Globus pallidus (tissue), 1 donor: Measurements from ENCODE around the gene ITPR1.
"Not testable (repeated sequence)": the region's sequence is repeated elsewhere in the genome, so short reads cannot be mapped to it uniquely, and the experiment has no call there.

Experiments
- DNase-seq: peaks from one replicate; pipeline ENCODE4 v3.0.0-alpha.2; 2015; ENCODE audit warnings: low spot score

The ITPR1 gene

GRCh38 chr3:4758957-4759656 is 266.0 kb downstream of the ITPR1 start:
- no peak for DNase-seq

GRCh38 chr3:4759689-4760312 is 266.7 kb downstream of the ITPR1 start:
- DNase-seq: no peak

- DNase-seq: no peak
Measured at GRCh38 chr3:4761759-4762158, 268.6 kb downstream of the ITPR1 start.

- not testable (repeated sequence) for DNase-seq
Measured at GRCh38 chr3:4762481-4763230, 269.5 kb downstream of the ITPR1 start.

GRCh38 chr3:4763604-4764247 is 270.6 kb downstream of the ITPR1 start:
- DNase-seq: no peak

GRCh38 chr3:4765212-4765611 is 272.1 kb downstream of the ITPR1 start:
- DNase-seq: no peak

- DNase-seq: no peak
Measured at GRCh38 chr3:4766263-4766662, 273.1 kb downstream of the ITPR1 start.

- DNase-seq: no peak
Measured at GRCh38 chr3:4766716-4767499, 273.8 kb downstream of the ITPR1 start.

GRCh38 chr3:4768021-4768420 is 274.9 kb downstream of the ITPR1 start:
- DNase-seq: no peak

GRCh38 chr3:4768521-4768920 is 275.4 kb downstream of the ITPR1 start:
- no peak for DNase-seq

- no peak for DNase-seq
Measured at GRCh38 chr3:4770561-4770960, 277.4 kb downstream of the ITPR1 start.

GRCh38 chr3:4771243-4771642 is 278.1 kb downstream of the ITPR1 start:
- no peak for DNase-seq

- no peak for DNase-seq
Measured at GRCh38 chr3:4772171-4772804, 279.1 kb downstream of the ITPR1 start.

GRCh38 chr3:4772858-4773257 is 279.7 kb downstream of the ITPR1 start:
- DNase-seq: no peak

- DNase-seq: no peak
Measured at GRCh38 chr3:4773583-4773982, 280.4 kb downstream of the ITPR1 start.

- no peak for DNase-seq
Measured at GRCh38 chr3:4774531-4774930, 281.4 kb downstream of the ITPR1 start.

GRCh38 chr3:4776399-4776979 is 283.3 kb downstream of the ITPR1 start:
- no peak for DNase-seq

GRCh38 chr3:4776980-4777581 is 283.9 kb downstream of the ITPR1 start:
- DNase-seq: no peak

- DNase-seq: no peak
Measured at GRCh38 chr3:4778119-4778518, 285.0 kb downstream of the ITPR1 start.

- no peak for DNase-seq
Measured at GRCh38 chr3:4778740-4779139, 285.6 kb downstream of the ITPR1 start.

- no peak for DNase-seq
Measured at GRCh38 chr3:4780545-4780957, 287.4 kb downstream of the ITPR1 start.
